Forelimb muscle (tissue), 1 donor: Measurements from ENCODE around the gene HRK. TPM values are rescaled to one million over a fixed set of nuclear protein-coding genes. Genes with fewer than 3 reads are reported as not detected.

ENCODE experiments used
- DNase-seq: peaks from one replicate; pipeline ENCODE4 v3.0.0-alpha.2; 2013; ENCODE audit warnings: low read depth
- polyA plus RNA-seq: library from polyadenylated mRNA; unstranded; fragments of 120-200 nt; gene quantifications from one replicate; pipeline ENCODE4 v1.2.1, GENCODE V29; 2013; ENCODE audit not compliant: insufficient read length

Gene HRK
- polyA plus RNA-seq, 1 donor: 0.28 TPM

DNA sequence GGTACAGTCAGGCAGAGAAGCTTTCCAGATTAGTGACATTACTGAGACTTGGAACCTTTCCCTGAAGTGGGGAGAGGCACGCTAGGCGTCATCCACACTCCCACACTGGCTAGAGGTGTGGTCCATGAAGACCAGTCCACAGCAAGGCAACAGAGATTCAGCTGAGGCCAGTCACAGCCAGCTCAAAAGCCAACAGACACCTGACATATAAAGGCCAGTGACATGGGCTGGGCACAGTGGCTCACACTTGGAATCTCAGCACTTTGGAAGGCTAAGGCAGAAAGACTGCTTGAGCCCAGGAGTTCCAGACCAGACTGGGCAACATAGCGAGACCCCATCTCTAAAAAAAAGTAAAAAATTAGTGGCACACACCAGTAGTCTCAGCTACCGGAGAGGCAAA lies 10.9 kb downstream of the HRK start:
- DNase-seq: no peak

DNA sequence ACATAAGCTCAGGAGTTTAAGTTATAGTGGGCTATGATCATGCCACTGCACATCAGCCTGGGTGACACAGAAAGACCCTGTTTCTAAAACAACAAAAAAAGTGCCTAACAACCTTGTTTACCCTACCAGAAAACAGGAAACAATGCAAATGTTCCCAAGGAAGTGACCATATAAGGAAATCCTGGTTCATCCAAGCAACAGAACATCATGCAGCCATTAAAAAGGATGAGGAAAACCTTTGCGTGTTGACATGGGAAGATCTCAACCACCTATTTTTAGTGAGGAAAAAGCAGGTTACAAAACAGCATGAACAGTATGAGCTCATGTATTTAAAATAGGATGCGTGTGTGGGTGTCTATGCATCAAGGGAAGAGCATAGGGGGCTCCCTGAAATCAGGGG lies 13.7 kb downstream of the HRK start:
- DNase-seq: no peak

DNA sequence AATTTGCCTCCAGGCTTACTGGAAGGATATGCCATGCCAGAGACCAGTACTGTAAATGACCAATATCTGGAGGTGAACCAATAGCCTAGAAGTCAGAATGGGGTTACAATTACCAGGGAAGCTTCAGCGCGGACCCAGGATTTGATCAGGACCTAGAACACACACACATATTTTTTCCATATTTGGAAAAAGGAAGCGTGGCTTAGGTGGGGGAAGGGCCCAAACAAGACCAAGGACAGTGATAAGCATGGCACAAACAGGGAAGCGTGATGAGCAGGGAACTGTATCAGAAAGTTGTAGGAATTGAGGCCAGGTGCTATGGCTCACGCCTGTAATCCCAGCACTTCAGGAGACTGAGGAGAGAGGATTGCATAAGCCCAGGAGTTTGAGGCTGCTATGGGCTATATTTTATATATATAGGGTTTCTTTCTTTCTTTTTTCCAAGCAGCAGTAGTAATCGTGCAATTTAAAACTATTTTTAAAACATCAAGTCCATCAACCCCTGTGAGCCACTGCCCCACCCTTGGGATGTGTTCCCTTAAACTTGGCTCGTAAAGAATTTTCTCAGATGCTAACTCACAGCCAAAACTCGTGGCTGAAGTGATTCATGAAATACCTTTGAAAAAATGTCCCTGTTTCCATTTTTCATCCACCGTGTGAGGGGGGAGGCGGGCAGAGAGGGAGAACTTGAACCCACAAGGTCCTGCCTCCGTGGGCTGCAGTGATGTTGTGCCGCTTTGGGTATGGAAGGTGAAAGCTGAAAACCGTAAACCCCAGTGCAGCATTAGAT lies 16.7 kb downstream of the HRK start:
- no peak for DNase-seq

DNA sequence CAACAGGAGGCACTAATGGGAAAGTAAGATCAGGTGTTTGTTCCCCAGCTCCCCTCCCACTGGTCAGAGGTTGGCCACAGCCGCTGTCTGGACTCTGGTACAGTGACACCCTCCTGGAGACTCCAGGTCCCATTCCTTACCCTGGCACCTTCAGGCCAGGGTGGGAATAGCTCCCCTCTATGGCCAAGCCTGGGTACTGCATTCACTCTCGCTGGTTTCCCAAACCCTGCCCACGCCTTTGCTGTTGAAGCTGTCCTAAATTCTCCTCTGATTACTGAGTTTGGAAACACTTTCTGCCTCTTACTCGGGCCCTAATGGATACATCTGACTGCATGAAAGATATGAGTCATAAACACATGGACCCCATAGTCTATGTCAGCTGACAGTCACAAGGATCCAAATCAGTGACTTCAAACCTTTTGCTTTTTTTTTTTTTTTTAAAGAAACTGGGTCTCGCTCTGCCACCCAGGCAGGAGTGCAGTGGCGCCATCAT lies 17.9 kb downstream of the HRK start:
- no peak for DNase-seq

DNA sequence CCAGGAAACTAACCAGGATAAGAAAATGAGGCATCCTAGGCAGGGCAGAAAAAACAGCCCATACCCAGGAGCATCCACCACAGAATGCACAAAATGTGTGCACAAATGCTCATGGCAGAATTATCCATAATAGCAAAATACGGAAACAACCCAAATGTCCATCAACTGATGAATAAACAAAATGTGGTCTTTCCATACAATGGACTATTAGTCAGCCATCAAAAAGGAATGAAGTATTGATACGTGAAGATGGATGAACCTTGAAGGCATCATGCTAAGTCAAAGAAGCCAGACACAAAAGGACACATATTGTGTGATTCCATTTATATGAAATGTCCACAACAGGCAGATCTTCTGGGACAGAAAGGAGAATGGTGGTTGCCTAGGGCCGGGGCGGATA lies 19.1 kb downstream of the HRK start:
- DNase-seq: no peak

DNA sequence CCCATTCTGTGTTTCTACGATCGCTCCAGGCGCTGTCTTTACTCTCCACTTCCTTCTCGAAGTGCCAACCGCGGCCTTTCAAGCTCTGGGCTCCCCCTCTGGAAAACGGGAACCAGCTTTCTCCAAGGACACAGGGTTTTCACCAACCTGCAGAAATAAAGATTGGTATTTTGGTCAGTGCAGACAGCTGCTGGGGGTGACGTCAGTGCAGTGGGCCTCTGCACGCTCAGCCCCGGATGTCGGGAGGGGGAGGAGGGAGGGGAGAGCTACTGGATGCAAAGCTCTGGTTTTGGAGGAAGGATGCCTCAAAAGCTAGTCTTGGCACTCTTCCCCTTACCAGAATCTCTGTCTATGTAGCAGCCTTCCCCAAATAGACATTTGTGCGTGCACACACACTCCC lies 19.9 kb downstream of the HRK start:
- DNase-seq: peak; percentile 31

DNA sequence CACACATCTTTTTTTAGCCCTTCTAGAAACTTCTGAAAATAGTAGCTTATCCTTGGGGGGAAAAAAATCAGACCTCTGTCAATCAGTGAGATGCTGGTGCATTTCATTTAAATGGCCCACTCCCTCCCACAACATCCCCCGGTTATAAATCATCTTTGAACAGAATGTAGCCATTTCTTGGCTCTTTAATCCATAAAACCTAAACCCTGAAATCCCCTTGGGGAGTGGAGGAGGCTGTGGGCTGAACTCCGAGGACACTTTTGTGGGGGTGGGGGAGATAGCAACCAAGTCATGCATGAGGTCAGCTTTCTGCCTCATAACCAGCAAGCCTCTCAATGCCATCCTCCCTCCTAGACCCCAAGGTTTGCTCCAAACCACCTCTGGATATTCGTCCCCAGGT lies 21.0 kb downstream of the HRK start:
- no peak for DNase-seq

DNA sequence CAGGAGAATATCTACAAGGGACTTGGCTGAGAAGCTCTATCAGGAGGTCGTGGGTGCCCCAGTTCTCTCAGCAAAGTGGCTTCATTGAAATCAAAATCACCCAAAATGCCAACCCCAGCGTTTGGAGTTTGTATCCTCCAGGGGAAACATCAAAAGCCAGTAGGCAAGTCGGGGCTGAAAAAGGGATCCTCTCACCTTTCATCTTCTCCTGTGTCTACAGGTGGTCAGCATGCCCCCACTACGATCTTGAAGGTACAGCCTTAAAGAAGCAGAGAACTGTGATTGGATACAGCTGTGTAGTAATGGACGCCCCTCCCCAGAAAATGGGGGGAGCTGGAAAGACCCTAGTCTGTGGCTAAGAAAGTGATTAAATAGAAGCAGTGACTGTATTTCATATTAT lies 22.2 kb downstream of the HRK start:
- DNase-seq: no peak

DNA sequence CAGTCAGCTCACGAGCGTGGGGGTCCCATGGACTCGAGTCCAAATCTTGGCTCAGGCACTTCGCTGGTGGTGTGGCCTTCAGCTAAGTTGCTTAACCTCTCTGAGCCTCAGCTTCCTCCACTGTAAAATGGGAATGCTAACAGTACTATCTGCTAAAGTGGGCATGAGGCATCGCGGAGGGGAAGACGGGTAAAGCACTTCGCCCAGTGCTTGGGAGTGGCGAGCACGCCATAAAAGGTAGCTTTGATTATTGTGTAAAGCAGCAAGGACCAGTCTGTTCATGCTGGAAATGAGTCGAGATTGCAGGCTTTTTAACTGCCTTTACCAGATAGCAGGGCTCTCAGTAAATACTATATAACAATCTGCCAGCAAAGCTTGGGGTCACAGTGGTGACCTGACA lies 24.5 kb downstream of the HRK start:
- no peak for DNase-seq

DNA sequence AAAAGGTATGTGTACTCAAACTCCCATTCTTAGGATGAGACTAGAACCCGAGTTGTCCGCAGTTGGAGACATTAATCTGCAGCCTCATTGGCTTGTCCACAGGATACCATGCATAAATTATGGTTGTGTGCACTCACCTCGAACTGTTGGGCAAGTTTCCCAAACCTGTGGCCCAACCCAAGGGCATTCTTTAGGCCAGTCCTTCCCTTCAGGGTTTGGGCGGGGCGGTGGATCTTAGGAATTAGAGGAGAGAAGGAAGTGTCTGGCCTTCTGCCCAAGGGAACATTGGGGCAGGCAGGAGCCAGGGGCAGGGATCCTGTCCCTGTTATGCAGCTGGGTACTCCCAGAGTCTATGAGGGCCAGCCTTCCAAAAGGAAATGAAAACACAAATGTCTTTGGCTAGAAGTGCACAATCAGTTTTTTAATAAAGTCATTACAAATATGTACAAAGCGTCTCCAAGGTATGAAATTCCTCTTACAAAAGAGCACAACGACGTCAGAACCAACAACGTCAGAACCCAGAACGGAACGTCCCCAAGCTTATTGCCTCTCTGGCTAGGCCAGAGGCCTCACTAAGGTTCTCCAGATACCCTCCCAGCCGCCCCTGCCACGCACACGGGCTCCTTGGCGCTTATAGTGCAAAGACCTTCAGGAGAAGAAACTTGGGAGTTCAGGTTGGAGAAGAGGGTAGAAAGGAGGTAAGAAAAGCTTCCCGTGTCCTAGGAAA lies 25.3 kb downstream of the HRK start:
- no peak for DNase-seq

DNA sequence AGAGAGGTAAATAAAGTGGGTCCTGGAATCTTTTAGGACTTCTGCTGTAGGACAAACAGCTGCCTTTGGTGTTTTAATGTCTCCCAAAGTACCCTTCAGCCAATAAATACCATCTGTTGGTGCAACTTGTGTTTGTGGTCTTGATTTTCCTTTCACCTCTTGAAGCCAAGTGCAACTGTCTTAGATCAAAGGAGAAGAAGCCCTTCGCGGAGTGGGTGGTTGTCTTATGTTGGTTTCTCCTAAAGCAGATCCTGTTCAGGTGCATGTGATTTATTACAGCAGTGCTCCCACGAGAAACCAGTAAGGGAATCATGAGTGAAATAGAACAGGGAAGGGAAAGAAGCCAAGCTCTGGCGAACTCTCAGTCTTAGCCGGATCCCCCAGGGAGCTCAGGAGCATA lies 27.7 kb downstream of the HRK start:
- no peak for DNase-seq

DNA sequence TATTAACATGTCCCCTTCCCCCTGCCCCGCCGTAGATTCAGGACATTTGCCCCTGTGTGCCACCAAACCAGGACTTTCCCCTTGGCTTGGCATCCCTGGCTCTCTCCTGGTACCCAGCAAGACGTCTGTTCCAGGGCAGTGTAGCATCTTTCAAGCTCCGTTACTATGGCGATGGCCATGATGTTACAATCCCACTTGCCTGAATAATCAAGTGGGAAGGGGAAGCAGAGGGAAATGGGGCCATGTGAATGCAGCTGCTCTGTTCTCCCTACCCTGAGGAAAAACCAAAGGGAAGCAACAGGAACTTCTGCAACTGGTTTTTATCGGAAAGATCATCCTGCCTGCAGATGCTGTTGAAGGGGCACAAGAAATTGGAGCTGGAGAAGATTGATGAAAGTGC lies 28.9 kb downstream of the HRK start:
- no peak for DNase-seq

DNA sequence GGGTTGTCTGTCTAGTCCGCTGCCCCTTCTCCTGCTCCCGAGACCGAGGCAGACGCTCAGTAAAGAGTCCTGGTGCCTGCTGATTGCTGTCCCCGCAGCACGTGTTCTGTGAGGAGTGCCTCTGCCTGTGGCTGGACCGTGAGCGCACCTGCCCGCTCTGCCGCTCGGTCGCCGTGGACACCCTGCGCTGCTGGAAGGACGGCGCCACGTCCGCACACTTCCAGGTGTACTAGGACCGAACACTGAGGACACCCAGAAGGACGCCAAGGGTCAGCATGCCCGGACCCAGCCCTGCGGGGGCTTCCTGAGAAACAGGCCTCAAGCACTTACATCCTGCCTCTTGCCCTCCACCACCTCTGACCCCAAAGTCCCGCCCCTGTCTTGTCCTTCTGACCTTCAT lies 32.0 kb downstream of the HRK start:
- DNase-seq: no peak

DNA sequence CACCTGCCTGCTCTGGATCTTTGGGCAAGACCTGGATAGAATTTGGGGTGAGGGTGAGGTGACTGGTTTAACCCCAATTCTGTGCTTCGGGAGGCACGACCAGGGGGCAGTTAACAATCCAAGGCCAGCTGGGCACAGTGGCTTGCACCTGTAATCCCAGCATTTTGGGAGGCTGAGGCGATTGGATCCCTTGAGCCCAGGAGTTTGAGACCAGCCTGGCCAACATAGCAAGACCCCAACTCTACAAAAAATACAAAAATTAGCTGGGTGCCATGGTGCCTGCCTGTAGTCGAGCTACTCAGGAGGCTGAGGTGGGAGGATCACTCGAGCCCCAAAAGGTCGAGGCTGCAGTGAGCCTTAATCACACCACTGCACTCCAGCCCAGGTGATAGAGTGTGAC lies 38.2 kb downstream of the HRK start:
- DNase-seq: no peak

DNA sequence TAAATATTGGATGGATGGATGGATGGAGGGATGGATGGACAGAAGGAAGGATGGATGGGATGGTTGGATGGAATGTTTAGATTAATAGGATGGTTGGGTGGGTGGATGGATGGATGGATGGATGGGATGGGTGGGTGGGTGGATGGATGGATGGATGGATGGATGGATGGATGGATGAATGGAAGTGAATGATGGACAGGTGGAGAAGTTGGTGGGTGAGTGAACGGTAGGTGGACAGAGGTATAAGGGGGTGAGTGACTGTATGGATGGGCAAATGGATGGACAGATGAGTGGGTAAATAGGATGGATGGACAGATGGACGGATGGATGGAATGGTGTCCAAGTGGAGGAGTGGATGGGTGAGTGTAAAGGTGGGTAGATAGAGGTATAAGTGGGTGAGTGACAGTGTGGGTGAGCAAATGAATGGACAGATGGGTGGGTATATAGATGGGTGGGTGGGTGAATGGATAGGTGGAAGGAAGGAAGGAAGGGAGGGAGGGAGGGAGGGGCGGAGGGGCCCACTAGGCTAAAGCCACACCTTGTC lies 41.9 kb downstream of the HRK start:
- no peak for DNase-seq

DNA sequence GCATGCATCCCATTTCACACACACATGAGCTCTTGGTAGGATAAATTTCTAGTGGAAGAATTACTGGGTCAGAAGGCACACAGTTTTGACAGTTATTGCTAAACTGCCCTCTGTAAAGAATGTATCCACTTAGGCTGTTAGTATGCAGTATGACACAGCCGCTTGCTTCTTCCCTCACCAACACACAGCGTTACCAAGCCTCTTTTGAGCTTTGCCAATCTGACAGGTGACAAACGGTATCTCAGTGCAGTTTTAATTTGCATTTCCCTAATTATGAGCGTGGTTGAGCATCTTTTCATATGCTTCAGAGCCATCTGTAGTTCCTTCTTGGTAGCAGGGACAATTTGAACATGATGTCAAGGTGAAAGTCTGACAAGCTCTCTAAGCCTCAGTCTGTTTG lies 42.9 kb downstream of the HRK start:
- DNase-seq: no peak

DNA sequence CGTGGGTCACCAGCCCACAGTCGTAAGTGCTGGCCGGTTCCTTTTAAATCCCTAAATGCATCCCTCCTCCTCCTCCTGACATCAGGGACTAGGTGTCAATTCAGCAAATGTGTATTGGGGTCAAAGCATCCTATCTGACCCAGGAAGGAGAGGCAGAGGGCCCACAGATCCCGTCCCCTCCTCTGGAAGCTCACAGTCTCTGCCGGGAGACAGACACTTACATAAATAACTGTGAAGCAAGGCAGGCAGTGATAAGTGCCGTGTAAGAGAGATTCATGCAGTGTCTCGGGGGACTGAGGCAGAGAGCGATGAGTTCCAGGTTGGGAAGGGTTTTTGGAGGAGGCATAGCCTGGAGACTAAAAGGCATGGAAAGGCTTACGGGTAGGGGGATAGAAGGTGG lies 44.1 kb downstream of the HRK start:
- no peak for DNase-seq

DNA sequence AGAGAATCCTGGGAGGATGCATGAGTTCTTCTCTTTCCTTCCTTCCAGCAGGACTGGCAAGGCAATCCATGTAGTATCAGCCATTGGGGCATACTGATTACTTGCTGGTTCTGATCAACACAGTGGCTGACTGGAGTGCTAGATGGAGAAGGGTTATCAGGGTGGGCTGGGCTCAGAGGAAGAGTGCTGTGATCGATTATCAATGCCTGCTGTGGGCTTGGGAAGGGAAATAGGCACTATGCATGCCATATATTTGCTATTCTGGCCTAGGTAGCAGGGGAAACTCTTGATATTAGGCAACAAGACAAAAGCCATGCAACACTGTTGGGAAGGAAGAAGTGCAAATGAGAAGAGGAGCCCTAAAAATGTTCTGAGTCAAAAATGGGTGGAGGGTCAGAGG lies 45.8 kb downstream of the HRK start:
- no peak for DNase-seq

DNA sequence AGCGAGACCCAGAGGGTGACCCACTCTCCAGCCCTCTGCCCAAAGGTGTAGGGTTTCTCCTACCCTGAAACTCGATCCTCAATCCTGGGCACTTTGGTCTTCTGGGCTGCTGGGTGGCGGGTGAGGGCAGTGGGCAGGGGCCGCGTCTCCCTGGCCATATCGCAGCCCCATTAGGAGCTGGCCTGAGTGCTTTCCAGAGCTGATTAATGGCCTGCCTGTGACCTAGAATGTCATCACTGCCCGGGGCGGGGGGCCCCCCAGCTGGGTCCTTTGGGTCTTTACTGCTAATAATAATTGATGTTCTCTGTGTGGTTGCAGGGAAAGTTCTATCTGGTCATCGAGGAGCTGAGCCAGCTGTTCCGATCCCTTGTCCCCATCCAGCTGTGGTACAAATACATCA lies 47.8 kb downstream of the HRK start:
- DNase-seq: no peak

DNA sequence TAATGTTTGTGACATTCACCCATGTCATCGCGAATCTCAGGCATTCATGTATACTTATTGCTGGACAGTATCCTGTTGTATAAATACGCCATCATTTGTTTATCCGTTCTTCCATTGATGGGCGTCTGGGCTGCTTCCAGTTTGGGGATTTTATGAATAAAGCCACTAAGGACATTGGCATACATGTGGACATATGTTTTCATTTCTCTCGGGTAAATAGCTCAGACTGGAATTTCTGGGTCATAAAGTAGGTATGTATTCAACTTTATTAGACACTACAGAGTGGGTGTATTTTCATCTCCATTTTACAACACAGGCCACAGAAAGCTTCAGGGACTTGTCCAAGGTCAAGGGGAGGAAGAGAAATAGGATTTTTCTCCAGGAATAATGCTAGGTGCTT lies 48.9 kb downstream of the HRK start:
- no peak for DNase-seq

DNA sequence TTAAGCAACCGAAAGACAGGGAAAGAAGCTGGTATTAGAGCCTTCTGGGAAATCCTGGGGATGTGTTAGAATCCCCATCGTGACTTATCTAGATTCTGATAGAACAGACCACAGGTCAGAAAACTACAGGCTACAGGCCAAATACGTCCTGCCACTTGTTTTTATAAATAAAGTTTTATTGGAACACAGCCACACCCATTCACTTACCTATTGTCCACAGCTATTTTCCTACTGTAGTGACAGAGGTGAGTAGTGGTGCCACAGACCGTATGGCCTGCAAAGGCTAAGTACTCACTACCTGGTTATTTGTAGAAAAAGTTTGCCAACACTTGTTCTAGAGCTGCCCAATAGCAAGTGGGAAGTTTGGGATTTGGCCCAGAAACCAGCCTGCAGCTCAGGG lies 53.8 kb downstream of the HRK start:
- DNase-seq: no peak

DNA sequence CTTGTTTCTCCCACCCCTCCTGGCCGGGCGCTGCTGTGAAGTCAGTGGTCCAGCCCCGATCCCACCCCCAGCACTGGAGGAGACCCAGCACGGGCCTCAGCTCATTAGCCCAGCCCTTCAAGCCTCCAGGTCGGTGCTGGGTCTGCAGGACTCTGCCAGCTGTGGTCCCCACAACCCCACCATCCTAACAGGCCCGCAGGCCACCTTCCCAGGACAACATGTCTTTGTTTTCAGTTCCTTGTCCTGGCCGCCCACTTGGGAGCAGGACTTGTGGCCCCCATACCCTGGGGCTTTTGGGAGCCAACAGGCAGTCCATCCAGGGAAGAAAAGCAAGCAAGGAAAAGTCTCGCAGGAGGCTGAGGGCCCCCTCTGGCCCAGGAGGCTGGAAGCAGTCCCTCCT lies 60.0 kb downstream of the HRK start:
- DNase-seq: no peak

DNA sequence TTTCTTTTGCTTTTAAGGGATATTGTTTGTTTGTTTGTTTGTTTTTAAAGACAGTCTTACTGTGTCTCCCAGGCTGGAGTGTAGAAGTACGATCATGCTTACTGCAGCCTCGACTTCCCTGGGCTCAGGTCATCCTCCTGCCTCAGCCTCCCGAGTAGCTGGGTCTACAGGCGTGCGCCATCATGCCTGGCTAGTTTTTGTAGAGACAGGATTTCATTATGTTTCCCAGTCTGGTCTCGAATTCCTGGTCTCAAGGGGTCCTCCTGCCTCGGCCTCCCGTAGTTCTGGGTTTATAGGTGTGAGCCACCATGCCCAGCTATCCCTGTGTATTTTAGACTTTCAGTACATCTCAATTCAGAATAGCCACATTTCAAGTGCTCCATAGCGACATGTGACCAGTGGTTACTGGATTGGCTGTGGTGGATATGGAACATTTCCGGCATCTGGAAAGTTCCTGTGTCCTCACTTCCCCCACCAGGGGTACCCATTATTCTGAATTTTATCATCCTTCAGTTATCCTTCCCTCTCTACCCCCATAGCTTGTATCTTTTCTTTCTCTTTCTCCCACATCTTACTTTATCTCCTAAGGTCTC lies 61.1 kb downstream of the HRK start:
- no peak for DNase-seq
